Activated T-cell treated with anti-CD3 and anti-CD28 coated beads, Interleukin-2, amount 50 U/mL, for 24 hours (primary cell): ENCODE measurements around the gene TMEM176B.
"Not testable (repeated sequence)": the region's sequence is repeated elsewhere in the genome, so short reads cannot be mapped to it uniquely, and the experiment has no call there.

Experiments used
- DNase-seq: peaks from one replicate; pipeline ENCODE4 v3.0.0-alpha.2; 2020
- H3K27ac Mint-ChIP-seq: 2 replicates; pipeline ENCODE4 v1.8.0; 2020; ENCODE audit warnings: mild to moderate bottlenecking, mixed read lengths
- H3K27me3 Mint-ChIP-seq: 2 replicates; pipeline ENCODE4 v1.8.0; 2020; ENCODE audit warnings: mixed read lengths
- H3K36me3 Mint-ChIP-seq: 2 replicates; pipeline ENCODE4 v1.8.0; 2020; ENCODE audit warnings: low read depth, mixed read lengths
- H3K4me1 Mint-ChIP-seq: 2 replicates; pipeline ENCODE4 v1.8.0; 2020; ENCODE audit warnings: low read depth, mixed read lengths
- H3K4me3 Mint-ChIP-seq: 2 replicates; pipeline ENCODE4 v1.8.0; 2020; ENCODE audit warnings: mild to moderate bottlenecking, moderate library complexity, mixed read lengths
- H3K9me3 Mint-ChIP-seq: 2 replicates; pipeline ENCODE4 v1.8.0; 2020; ENCODE audit warnings: mixed read lengths

TMEM176B gene

GRCh38 chr7:150829426-150829825, 29.3 kb upstream of the TMEM176B start:
- H3K27ac Mint-ChIP-seq = no peak overlapping the region
- H3K4me3 Mint-ChIP-seq = no peak overlapping the region
- H3K27me3 Mint-ChIP-seq = peaks cover 49% of the 10 kb centered on the region
- DNase-seq = no peak
- no peaks in the 10 kb centered on the region for H3K4me1 Mint-ChIP-seq
- no peaks in the 10 kb centered on the region for H3K36me3 Mint-ChIP-seq
- H3K9me3 Mint-ChIP-seq = no peaks in the 10 kb centered on the region

GRCh38 chr7:150828384-150828783, 28.2 kb upstream of the TMEM176B start:
- no peak for DNase-seq
- H3K4me3 Mint-ChIP-seq = no peak overlapping the region
- H3K36me3 Mint-ChIP-seq = no peaks in the 10 kb centered on the region
- peaks cover 47% of the 10 kb centered on the region for H3K27me3 Mint-ChIP-seq
- no peak overlapping the region for H3K27ac Mint-ChIP-seq
- H3K4me1 Mint-ChIP-seq = no peaks in the 10 kb centered on the region
- no peaks in the 10 kb centered on the region for H3K9me3 Mint-ChIP-seq

GRCh38 chr7:150826061-150826849, 26.1 kb upstream of the TMEM176B start:
- DNase-seq = no peak
- H3K36me3 Mint-ChIP-seq = no peaks in the 10 kb centered on the region
- H3K27ac Mint-ChIP-seq = no peak overlapping the region
- H3K9me3 Mint-ChIP-seq = peaks cover 8% of the 10 kb centered on the region
- peaks cover 39% of the 10 kb centered on the region for H3K27me3 Mint-ChIP-seq
- H3K4me1 Mint-ChIP-seq = no peaks in the 10 kb centered on the region
- H3K4me3 Mint-ChIP-seq = no peak overlapping the region

- peaks cover 2% of the 10 kb centered on the region for H3K4me1 Mint-ChIP-seq
- H3K27ac Mint-ChIP-seq = no peak overlapping the region
- no peak overlapping the region for H3K4me3 Mint-ChIP-seq
- H3K36me3 Mint-ChIP-seq = no peaks in the 10 kb centered on the region
- no peak for DNase-seq
- H3K27me3 Mint-ChIP-seq = peaks cover 32% of the 10 kb centered on the region
- peaks cover 9% of the 10 kb centered on the region for H3K9me3 Mint-ChIP-seq
These were observed 24.4 kb upstream of the TMEM176B start for GRCh38 chr7:150824379-150825177.

- no peak for DNase-seq
- no peak overlapping the region for H3K4me3 Mint-ChIP-seq
- peaks cover 29% of the 10 kb centered on the region for H3K27me3 Mint-ChIP-seq
- no peaks in the 10 kb centered on the region for H3K36me3 Mint-ChIP-seq
- H3K27ac Mint-ChIP-seq = no peak overlapping the region
- H3K4me1 Mint-ChIP-seq = peaks cover 2% of the 10 kb centered on the region
- H3K9me3 Mint-ChIP-seq = peaks cover 9% of the 10 kb centered on the region
These were observed 23.4 kb upstream of the TMEM176B start for GRCh38 chr7:150823484-150824126.

- peaks cover 9% of the 10 kb centered on the region for H3K9me3 Mint-ChIP-seq
- no peak overlapping the region for H3K27ac Mint-ChIP-seq
- no peak for DNase-seq
- H3K27me3 Mint-ChIP-seq = peaks cover 29% of the 10 kb centered on the region
- H3K36me3 Mint-ChIP-seq = no peaks in the 10 kb centered on the region
- H3K4me3 Mint-ChIP-seq = no peak overlapping the region
- peaks cover 2% of the 10 kb centered on the region for H3K4me1 Mint-ChIP-seq
These were observed 22.9 kb upstream of the TMEM176B start for GRCh38 chr7:150823043-150823442.

GRCh38 chr7:150820578-150821198, 20.5 kb upstream of the TMEM176B start:
- peaks cover 2% of the 10 kb centered on the region for H3K36me3 Mint-ChIP-seq
- H3K4me1 Mint-ChIP-seq = peaks cover 2% of the 10 kb centered on the region
- DNase-seq = no peak
- H3K27ac Mint-ChIP-seq = no peak overlapping the region
- H3K4me3 Mint-ChIP-seq = no peak overlapping the region
- peaks cover 32% of the 10 kb centered on the region for H3K27me3 Mint-ChIP-seq
- peaks cover 12% of the 10 kb centered on the region for H3K9me3 Mint-ChIP-seq

GRCh38 chr7:150820148-150820547, 20.0 kb upstream of the TMEM176B start:
- Mint-ChIP-seq H3K36me3 (peaks cover 4% of the 10 kb centered on the region), H3K4me3 (no peak overlapping the region), H3K4me1 (peaks cover 2% of the 10 kb centered on the region), H3K27me3 (peaks cover 33% of the 10 kb centered on the region), H3K27ac (no peak overlapping the region), H3K9me3 (peaks cover 14% of the 10 kb centered on the region)
- no peak for DNase-seq

- H3K36me3 Mint-ChIP-seq = peaks cover 4% of the 10 kb centered on the region
- no peak overlapping the region for H3K4me3 Mint-ChIP-seq
- peaks cover 2% of the 10 kb centered on the region for H3K4me1 Mint-ChIP-seq
- H3K9me3 Mint-ChIP-seq = peaks cover 17% of the 10 kb centered on the region
- H3K27ac Mint-ChIP-seq = no peak overlapping the region
- no peak for DNase-seq
- H3K27me3 Mint-ChIP-seq = peaks cover 40% of the 10 kb centered on the region
These were observed 18.8 kb upstream of the TMEM176B start for GRCh38 chr7:150818971-150819370.

- Mint-ChIP-seq H3K4me3 (no peak overlapping the region), H3K36me3 (peaks cover 4% of the 10 kb centered on the region), H3K27me3 (peaks cover 64% of the 10 kb centered on the region), H3K27ac (no peak overlapping the region), H3K9me3 (peaks cover 8% of the 10 kb centered on the region), H3K4me1 (no peaks in the 10 kb centered on the region)
- no peak for DNase-seq
These were observed 14.3 kb upstream of the TMEM176B start for GRCh38 chr7:150814328-150815001.

GRCh38 chr7:150807616-150808438, 7.7 kb upstream of the TMEM176B start:
- H3K9me3 Mint-ChIP-seq = peaks cover 14% of the 10 kb centered on the region
- not testable (repeated sequence) for H3K27ac Mint-ChIP-seq, H3K36me3 Mint-ChIP-seq, H3K4me1 Mint-ChIP-seq, H3K4me3 Mint-ChIP-seq, DNase-seq
- peaks cover 78% of the 10 kb centered on the region for H3K27me3 Mint-ChIP-seq

- Mint-ChIP-seq H3K4me1 (no peaks in the 10 kb centered on the region), H3K27me3 (peaks cover 83% of the 10 kb centered on the region), H3K36me3 (no peaks in the 10 kb centered on the region), H3K27ac (no peak overlapping the region), H3K9me3 (peaks cover 14% of the 10 kb centered on the region), H3K4me3 (no peak overlapping the region)
- DNase-seq = no peak
These were observed 6.7 kb upstream of the TMEM176B start for GRCh38 chr7:150806863-150807262.

GRCh38 chr7:150806454-150806853, 6.3 kb upstream of the TMEM176B start:
- H3K9me3 Mint-ChIP-seq = peaks cover 14% of the 10 kb centered on the region
- no peaks in the 10 kb centered on the region for H3K4me1 Mint-ChIP-seq
- DNase-seq = no peak
- no peaks in the 10 kb centered on the region for H3K36me3 Mint-ChIP-seq
- H3K27me3 Mint-ChIP-seq = peaks cover 82% of the 10 kb centered on the region
- H3K4me3 Mint-ChIP-seq = no peak overlapping the region
- no peak overlapping the region for H3K27ac Mint-ChIP-seq
